NCI-H1930 (cell line): ENCODE data around the gene WDR86.

Experiments used
- DNase-seq, 2 experiments: peaks; one replicate each; lab custom pipeline; 2025; lab: John Stamatoyannopoulos, UW

WDR86 gene, protein sequence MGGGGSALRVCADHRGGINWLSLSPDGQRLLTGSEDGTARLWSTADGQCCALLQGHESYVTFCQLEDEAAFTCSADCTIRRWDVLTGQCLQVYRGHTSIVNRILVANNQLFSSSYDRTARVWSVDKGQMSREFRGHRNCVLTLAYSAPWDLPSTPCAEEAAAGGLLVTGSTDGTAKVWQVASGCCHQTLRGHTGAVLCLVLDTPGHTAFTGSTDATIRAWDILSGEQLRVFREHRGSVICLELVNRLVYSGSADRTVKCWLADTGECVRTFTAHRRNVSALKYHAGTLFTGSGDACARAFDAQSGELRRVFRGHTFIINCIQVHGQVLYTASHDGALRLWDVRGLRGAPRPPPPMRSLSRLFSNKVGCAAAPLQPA

DNA sequence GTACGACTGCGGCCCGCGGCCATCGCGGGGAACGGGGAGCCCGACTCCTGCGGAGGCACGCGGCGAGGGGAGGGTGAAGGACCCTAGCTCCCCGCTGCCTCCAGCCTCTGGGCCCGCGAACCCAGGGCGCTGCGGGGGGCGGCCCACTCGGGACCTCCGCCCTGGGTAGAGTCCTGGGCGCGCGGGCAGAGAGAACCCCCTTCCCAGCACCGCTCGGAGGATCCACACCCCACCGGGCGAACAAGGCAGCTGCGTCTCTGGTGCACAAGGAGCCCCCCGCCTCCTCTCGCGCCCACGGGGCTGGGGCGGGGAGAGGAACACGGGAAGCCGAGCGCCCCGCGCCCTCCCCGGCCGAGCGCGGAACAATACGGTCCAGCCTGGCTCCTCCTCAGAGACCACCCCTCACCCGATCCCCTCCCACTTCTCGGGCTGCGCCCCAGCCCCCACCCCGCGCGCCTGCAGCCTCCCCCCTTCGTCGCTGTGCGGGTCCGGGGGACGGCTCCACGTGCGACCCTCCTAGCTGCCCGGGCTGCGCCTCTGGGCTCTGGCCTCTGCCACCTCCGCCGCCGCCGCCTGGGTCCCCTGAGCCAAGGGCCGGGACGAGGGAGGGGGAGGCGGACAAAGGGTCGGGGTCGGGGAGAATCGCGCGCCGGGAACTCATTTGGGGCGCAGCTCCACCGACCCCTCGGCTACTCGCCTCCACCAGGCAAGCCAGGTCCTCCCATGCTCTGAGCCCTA, at the start of gene WDR86:
Gene WDR86, minus strand, starts transcription at position 372 of the 738 bp plus-strand sequence. CDS start 449 bp downstream, outside the sequence.
- peak; percentile 53 to 55 for DNase-seq

DNA sequence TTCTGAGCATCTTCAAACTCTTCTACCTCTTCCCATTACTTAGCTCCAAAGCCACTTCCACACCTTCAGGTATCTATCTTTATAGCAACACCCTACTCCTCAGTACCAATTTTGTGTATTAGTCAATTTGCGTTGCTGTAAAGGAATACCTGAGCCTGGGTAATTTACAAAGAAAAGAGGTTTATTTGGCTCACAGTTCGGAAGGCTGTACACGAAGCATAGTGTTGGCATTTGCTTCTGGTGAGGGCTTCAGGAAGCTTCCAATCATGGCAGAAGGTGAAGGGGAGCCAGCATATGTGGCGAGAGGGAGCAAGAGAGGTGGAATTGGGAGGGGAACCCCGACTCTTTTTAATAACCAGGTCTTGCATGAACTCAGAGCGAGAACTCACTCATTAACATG, 47.7 kb upstream of the WDR86 start:
- DNase-seq, result no peak

DNA sequence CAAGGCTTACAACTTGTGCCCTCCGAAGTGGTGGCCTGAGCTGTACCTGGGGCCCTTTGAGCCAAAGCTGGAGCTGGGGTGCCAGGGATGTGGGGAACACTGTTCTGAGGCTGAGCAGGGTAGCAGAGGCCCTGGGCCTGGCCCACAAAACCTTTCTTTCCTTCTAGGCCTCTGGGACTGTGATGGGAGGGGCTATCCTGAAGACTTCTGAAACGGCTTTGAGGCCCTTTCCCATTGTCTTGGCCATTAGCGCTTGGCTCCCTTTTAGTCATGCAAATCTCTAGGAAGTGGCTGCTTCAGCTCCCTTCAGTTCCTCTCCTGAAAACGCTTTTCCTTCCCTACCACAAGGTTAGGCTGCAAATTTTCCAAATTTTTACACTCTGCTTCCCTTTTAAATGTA, 46.9 kb upstream of the WDR86 start:
- no peak for DNase-seq

DNA sequence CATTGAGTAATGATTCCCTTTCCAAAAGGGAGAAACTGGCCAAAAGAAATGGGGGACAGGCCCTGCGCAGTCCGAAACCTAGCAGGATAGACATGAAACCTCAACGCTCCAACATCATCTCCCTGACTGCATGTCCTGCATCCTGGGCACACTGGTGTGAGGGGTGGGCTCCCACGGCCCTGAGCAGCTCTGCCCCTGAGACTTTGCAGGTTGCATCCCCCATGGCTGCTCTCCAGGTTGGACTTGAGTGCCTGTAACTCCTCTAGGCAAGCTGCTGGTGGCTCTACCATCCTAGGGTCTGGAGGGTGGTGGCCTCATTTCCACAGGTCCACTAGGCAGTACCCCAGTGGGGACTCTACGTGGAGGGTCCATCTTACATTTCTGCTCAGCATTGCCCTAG, 46.4 kb upstream of the WDR86 start:
- DNase-seq, result no peak

DNA sequence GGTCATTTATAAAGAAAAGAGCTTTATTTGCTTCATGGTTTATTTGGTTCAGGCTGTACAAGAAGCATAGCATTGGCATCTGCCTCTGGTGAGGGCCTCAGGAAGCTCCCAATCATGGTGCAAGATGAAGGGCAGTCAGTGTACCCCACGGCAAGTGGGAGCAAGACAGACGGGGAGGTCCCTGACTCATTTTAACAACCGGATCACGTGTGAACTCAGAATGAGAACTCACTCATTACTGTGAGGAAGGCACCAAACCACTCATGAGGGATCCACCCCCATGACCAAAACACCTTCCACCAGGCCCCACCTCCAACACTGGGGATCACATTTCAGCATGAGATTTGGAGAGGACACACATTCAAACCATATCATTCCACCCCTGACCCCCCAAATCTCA, 45.9 kb upstream of the WDR86 start:
- DNase-seq, result no peak

DNA sequence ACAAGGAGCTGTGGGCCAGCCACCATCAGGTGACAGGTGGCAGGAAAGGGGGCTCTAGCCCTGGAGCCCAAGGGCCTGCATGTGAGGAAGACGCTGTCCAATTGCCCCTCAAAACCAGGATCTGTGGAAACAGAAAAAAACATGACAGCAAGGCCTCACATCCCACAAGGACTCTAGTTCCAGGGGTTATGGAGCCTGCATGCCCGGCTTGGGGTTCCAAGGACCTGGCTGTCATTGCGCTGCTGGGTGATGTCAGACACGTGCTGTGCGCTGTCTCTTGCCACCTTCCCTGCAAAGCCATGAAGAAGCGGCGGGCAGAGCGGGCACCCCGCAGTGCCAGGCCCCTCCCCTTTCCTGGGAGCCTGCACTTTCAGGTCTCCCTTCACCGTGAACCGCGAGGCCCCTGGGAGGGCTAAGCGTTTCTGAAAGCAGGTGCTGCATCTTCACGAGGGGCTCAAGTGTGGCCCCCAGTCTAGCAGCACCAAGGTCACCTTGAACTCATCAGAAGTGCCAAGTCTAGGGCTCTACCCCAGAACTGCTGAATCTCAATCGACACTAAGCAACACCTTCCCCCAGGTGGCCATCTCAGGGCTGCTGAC, 45.2 kb upstream of the WDR86 start:
- no peak for DNase-seq

DNA sequence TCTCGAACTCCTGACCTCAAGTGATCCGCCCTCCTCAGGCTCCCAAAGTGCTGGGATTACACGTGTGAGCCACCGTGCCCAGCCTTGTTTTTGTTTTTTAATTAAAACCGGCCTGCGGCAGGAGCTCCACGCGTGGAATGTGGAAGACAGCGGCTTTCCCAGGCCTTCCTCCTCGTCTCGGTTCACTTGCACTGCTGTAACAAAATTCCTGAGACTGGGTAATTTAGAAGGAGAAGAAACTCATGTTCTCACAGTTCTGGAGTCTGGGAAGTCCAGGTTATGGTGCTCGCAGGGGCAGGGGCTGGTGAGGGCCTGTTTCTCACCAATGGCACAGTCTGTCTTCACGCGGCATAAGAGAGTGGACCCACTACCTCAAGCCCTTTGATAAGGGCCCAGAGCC, 44.5 kb upstream of the WDR86 start:
- DNase-seq, result no peak

DNA sequence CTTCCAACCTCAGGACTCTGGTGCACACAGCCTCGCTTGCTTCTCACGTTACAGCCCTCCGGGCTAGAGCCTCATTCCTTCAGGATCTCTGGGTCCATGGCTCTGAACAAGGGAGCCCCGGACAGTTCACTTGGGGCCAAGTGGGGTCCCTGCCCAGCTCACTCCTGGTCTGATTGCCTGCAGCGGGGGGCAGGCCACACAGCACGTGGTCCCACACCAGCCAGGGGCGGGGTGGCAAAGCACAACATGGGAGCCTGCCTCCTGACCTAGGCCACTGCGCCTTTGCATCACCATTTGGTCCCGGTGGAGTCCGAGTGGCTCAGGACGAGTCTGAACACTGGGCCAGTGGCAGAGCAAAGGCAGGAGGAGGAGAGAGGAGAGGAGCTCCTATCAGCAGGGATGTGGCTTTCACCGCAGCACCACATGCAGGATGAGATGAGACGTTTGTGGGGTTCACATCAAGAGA, 43.5 kb upstream of the WDR86 start:
- no peak for DNase-seq

DNA sequence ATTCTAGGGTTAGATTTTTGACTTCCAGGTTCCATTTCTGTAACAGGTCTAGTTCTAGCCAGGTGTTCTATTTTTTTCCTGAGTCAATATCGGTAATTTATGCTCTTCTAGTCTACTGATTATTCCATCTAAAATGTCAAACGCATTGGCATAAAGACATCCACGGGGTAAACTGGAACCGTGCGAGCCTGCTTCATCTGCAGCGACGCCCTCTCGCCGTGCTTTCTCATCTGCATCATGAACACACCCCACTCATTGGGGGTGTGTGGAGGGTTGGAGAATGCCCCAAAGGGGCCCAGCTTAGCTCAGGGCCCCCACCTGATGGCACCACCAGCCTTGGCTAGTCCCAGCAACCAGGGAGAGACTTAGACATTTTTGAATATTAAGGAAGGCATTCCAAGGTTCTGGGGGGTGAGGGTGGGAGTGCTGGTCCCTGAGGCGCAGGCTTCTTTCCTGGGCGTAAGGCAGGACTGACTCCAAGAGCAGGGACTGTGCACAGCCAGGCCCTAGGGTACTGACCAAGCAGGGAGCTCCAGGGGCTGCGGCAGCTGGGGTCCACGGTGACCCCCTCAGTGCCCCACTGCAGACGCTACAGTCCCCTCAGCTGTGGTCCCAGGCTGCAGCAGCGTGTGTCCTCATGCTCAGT, 43.0 kb upstream of the WDR86 start:
- no peak for DNase-seq

DNA sequence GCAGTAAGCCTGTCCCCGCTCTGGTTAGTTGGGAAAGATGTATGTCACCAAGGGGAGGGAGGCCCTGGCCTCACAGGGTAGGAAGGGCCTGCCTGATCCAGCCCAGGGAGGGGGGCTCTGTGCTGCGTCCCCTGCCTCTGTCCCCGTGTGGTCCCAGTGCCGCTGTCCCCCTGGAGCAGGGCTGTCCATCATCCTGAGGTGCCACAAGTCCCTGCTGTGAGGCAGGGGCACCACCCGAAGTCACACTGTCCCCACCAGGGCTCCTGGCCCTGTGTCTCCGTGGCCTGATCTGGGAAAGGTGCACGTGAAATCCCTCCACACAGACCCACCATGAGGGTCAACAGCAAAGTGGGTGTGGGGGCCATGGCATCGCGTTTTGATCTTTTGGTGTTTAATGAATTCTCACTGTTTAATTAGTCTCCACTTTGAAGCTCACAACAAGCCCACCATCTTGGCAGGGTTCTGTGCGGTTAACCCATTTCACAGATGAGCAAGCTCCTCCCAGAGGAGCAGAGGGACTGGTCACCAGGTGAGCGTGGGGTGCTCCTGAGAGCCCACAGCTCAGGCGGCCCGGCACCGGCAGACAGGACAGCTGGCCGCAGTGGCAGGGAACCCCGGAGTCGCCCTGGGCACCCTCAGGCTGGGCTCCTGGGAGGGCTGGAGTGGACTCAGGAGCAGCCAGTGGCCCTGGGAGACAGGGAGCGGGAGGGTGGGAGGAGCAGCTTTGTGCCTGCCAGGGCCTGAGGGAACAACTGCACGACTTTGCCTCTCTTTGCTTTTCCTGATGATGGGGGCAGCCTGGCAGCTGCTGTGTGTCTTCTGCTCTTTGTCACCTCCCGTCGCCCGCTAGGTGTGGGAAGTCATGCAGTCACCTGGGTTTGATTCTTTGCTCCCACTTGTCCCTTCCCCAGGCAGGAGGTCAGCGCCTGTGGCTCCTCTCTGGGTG, 42.1 kb upstream of the WDR86 start:
- no peak for DNase-seq

DNA sequence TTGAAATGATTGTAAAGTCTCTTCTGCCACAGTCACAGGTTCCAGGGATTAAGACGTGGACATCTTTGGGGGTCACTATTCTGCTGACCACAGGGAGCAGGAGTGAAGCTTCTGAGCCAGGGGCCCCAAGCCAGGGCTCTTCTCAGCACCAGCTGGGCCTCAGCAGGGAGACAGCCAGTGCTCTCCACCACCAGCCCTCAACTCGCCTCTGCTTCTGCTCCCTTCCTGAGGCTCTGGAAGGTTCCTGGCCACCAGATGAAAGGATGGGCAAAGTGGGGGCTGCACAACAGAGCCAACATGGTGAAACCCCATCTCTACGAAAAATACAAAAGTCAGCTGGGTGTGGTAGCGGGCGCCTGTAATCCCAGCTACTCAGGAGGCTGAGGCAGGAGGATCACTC, 41.3 kb upstream of the WDR86 start:
- no peak for DNase-seq

DNA sequence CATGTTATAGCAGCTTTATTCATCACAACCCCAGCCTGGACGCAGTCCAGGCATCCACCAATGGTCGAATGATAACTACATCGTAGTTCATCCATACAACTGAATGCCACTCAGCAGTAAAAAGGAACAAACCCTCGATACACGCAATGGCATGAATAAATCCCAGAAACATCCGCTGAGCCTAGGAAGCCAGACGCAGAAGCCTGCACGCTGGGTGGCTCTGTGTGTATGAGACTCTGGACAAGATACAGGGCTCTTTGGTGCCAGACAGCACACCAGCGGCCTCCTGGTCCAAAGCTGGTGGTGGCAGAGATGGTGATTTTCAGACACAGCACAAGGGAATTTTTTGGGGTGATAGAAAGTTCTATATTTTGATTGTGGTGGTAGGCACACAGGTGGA, 40.2 kb upstream of the WDR86 start:
- no peak for DNase-seq

DNA sequence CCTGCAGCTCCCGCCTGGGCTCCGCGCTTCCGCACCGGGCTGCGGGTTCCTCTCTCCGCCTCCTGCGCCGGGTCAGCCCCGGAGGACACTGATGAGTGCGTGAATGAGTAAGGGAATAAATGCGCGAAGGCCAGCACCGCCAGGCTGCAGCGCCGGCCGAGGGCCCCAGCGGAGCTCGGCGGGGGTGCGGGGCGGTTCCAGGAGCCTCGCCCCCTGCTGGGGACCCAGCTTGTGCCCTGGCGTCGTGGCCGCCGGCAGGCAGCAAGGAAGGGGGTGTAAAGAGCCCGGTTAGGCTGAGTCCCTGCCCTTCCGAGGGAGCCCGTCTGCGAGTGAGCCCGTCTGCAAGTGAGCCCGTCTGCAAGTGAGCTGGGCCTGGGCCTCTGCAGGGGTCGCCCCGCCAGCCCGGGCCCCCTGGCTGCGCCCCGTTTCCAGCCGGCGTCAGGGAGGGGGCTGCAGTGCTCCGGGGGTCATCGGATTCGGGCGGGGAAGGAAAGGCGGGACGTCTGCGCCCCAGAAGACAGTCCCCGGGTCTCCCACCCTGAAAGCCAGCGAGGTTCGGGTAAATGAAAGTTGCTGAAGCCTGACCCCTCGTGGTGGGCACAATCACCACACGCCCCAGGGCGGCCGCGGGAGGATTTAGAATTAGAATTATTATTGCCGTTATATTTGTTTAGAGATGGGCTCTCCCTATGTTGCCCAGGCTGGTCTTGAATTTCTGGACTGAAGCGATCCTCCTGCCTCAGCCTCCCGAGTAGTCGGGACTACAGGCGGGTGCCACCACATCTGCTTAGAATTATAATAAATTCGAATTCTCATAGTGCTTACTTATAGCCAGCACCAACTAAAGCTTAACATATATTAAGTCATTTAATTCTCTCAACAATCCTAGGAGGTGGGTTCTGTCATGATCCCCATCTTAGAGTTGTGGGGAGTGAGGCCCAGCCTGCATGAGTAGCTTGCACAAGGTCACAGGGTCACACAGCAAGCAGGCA, 38.7 kb upstream of the WDR86 start:
- peak in 1 of 2 experiments; percentile 34 for DNase-seq

DNA sequence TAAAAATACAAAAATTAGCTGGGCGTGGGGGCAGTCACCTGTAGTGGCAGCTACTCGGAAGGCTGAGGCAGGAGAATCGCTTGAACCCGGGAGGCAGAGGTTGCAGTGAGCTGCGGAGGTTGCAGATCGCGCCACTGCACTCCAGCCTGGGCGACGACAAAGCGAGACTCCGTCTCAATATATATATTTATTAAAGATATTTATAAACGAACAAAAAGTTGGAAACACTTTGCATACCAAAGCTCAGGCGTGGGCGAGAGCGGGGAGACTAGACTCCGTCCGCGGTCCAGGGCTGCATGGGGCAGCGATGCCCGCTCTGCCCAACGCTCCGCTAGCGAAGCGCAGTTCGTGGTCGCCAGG, 38.0 kb upstream of the WDR86 start:
- no peak for DNase-seq

DNA sequence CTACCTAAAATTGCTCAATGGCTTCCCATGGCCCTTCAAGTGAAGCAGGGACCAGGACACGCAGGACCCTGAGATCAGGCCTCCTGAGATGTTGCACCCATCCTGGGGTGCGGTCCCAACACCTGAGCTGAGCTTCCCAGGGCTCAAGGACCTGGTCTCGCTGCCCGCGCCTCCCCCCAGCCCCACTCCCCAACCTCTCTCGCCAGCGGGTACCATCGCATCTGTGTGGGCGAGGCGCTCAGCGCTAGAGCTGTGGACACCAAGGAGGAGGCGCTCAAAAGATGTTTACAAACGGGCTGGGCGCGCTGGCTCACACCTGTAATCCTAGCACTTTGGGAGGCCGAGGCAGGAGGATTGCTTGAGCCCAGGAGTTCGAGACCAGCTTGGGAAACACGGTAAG, 37.5 kb upstream of the WDR86 start:
- DNase-seq, result no peak

DNA sequence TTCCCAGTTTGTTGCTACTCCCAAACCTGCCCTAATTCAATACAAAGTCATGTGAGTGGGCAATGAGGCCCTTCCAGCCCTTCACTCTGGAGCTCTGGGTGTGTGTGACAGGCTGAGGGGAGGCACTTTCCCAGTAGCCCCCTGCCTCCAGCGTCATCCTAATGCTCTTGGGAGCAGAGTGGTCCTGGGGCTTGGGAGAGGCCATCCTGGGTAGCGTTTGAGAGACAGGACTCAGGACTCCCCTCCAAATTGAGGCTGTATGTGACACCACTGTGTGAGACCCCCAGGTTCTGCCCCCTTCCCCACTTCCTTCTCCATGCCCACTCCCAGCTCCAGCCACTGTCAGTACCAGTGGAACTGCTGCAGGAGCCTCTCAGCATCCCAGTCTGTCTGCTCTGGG, 36.6 kb upstream of the WDR86 start:
- no peak for DNase-seq

DNA sequence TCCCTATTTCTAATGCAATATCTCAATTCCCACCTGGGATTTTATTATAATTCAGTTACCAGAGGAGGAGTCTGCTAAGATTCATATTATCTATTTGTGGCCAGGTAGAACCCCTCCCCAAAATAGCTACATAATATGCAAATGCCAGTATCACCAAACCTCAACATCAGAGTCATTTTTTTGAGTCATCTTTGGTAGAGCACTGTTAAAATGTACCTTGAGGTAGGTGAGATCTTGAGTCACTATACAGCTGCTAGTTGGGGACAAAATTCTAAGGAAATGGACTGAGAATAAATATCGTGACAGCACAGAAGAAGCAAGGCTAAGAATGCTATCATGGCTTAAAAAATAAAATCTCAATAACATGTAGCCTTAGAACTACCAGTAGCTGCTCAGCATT, 34.8 kb upstream of the WDR86 start:
- no peak for DNase-seq

DNA sequence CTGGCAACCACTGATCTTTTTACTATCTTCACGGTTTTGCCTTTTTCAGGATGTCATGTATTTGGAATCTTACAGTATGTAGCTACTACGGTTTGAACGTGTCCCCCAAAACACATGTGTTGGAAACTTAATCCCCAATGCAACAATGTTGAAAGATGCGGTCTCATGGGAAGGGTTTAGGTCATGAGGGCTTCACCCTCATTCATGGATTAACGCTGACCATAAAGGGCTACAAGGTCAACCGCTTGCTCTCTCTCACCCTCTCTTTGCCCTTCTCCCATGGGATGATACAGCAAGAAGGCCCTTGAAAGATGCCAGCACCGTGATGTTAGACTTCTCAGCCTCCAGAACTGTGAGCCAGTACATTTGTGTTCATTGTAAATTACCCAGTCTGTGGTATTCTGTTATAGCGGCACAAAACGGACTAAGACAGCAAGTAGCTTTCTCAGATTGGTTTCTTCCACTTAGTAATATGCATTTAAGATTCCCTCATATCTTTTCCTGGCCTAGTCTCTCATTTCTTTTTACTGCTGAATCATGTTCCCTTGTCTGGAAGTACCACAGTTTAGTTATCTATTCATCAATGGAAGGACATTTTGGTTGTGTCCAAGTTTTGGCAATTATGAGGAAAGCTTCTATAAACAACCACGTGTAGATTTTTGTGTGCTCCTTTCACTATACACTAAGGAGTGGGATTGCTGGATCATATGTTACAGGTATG, 33.1 kb upstream of the WDR86 start:
- DNase-seq, result no peak

DNA sequence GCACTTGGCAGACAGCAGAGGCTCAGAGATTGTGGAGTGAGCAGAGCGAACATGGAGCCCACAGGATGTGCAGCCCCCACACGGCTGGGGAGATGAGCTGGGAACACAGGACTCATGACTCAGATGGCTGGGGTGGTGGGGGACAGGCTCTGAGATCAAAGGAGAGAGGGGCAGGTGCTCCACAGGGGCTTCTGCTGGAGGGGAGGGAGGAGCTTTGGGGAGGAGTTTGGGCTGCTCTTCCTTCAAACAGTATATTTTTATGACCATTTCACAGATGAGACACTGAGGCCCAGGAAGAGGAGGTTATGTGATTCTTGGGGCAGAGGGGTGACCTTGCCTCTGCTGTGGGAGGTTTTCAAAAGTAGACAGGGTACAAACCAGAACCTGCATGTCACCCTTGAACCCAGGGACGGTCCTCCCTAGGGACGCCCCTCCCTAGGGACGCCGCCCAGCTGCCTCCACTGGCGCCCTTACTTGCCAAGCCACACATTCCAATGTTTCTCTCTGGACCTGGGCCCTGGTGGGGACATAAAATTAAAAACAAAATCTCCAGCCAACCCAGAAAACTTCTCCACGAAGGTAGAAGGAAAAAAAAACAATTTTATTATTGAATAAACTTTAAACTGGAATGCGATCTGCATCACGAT, 31.1 kb upstream of the WDR86 start:
- DNase-seq, result no peak
